NB4 (cell line): ENCODE measurements around the gene VENTX.

Experiments used
- DNase-seq: peaks from one replicate; pipeline ENCODE4 v3.0.0; 2010; ENCODE audit warnings: low read depth
- H3K4me3 ChIP-seq: one replicate; pipeline ENCODE4 v1.5.1; 2011; ENCODE audit warnings: mild to moderate bottlenecking, low read depth, low read length, moderate library complexity
- CTCF ChIP-seq: IDR thresholded peaks from one replicate; pipeline ENCODE4 v1.5.1; 2012; ENCODE audit warnings: low read depth, low read length
- MAX ChIP-seq: IDR thresholded peaks from 2 replicates; pipeline ENCODE4 v1.6.1; 2011; ENCODE audit warnings: low read depth, low read length
- MYC ChIP-seq: IDR thresholded peaks from 2 replicates; pipeline ENCODE4 v1.6.1; 2011; ENCODE audit warnings: low read depth, low read length
- POLR2A ChIP-seq: IDR thresholded peaks from 2 replicates; pipeline ENCODE4 v1.6.1; 2011; ENCODE audit warnings: mild to moderate bottlenecking; ENCODE audit not compliant: insufficient read length; ENCODE audit errors: extremely low read depth

Gene VENTX

GRCh38 chr10:133247681-133248333 lies 10.2 kb downstream of the VENTX start:
- DNase-seq, result no peak
- no peak overlapping the region for H3K4me3 ChIP-seq
- TF ChIP-seq MAX (no peak), MYC (no peak)

- no peak for TF ChIP-seq MYC
- no peak for TF ChIP-seq POLR2A
- no peak for TF ChIP-seq MAX
- no peak for TF ChIP-seq CTCF
Observed at GRCh38 chr10:133248334-133248715, 10.7 kb downstream of the VENTX start.

GRCh38 chr10:133249094-133249780 lies 11.6 kb downstream of the VENTX start:
- H3K4me3 ChIP-seq, result no peak overlapping the region
- no peak for TF ChIP-seq CTCF
- DNase-seq, result no peak

More at GRCh38 chr10:133248334-133248715, 10.7 kb downstream of the VENTX start:
- no peak overlapping the region for H3K4me3 ChIP-seq
- DNase-seq, result no peak

- DNase-seq, result no peak
- H3K4me3 ChIP-seq, result no peak overlapping the region
- TF ChIP-seq MYC (no peak), POLR2A (no peak), MAX (no peak), CTCF (no peak)
Observed at GRCh38 chr10:133249975-133250754, 12.5 kb downstream of the VENTX start.

GRCh38 chr10:133251388-133252222 lies 13.9 kb downstream of the VENTX start:
- no peak for DNase-seq
- no peak overlapping the region for H3K4me3 ChIP-seq
- TF ChIP-seq MYC (no peak), POLR2A (no peak), MAX (no peak), CTCF (no peak)

GRCh38 chr10:133252223-133252552 lies 14.5 kb downstream of the VENTX start:
- DNase-seq, result no peak
- no peak for TF ChIP-seq POLR2A
- no peak for TF ChIP-seq MYC
- no peak for TF ChIP-seq MAX
- no peak for TF ChIP-seq CTCF
- no peak overlapping the region for H3K4me3 ChIP-seq
